ENCODE measurements around the gene ADCY3.

ADCY3 gene

DNA sequence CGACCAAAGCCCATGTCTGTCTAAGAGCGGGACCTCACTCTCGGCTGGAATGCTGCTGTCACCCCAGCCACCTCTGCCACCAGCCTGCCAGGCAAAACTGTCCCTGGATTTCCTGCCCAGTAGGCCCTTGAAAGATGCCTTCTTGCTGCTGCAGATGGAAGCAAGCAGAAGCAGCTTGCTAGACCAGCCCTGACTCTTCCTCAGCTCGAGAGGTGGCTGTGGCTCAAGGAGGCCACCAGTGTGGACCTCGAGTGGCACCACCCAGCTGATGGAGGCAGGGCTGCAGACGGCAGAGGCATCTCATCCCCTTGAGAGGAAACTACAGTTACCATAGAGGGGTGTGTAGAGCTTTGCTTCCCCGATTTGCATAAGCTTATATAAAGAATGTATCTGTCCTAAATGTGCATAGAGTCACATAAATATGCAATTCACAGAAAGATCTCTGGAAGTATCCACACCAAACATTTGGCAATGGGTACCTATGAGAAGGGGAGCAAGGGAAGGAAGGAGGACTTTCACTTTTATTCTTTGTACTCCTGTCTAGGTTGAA is 20.6 kb downstream of the ADCY3 start:
- no peak for DNase-seq

DNA sequence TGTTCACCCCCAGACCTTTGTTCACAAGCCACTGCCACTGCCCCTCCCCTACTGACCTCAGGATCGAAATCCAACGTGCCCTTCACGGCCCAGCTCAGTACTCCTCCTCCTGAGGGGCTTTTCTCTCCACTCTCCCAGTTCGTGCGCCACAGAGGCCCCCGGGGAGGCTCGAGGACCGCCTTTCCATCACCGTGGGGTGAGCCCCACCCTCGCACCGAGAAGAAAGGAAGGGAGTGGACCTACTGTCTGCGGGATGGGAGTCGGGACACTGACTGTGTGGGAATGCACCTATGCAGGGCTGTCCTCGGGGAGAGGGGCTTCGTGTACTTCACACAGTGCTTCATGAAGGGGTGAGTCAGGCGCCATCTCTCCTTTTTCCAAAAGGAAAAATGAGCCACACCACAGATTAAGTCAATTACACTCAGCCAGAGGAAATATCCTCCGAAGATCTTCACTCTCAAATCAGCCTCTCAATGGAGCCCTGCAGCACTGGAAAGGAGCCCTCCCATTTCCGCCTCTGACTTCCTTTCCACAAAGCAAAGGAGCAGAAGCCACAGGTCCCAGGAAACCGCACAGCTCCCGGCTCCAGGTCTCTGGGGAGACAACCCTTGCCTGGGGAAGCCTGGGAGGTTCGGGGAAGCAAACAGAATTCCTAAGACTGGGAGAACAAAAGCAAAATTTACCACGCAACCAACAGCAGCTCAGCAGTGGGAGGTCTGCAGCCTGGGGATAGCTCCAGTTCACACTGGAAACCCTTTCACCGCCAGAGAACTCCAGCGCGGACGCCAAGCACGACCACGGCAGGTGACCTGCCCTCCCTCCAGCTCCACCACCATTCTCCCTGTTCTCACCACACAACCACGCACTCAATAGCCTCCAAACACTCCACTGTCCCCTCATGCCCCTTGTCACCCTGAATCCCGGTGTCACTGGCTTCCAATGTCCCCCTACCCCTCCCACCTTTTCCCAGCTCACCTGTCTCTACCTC is 21.6 kb downstream of the ADCY3 start:
- DNase-seq: no peak

DNA sequence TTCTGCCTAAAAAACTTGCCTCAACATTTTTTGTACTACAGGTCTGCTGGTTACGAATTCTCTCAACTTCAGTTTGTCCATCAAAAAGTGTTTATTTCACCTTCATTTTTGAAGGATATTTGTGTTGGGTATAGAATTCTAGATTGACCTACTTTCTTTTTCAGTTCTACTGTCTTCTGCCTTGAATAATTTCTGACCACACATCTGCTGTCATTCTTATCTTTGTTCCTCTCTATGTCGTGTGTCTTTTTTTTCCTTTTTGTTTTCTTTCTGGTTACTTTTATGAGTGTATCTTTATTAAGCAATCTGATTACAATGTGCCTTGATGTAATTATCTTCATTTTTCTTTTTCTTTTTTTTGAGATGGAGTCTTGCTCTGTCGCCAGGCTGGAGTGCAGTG is 25.3 kb downstream of the ADCY3 start:
- no peak for DNase-seq

DNA sequence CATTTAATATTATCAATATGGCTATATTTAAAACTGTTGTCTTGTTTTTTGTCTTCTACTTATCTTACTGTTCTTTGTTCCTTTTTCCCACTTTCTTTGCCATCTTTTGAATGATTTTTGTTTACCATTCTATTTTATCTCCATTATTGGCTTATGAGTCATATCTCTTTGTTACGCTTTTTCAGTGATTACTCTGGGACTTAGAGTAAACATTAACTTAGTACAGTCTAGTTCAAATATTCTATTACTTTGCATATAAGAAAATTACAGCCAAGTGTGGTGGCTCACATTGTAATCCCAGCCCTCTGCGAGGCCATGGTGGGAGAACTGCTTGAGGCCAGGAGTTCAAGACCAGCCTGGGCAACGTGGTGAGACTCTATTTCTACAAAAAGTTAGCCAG is 26.1 kb downstream of the ADCY3 start:
- no peak for DNase-seq

DNA sequence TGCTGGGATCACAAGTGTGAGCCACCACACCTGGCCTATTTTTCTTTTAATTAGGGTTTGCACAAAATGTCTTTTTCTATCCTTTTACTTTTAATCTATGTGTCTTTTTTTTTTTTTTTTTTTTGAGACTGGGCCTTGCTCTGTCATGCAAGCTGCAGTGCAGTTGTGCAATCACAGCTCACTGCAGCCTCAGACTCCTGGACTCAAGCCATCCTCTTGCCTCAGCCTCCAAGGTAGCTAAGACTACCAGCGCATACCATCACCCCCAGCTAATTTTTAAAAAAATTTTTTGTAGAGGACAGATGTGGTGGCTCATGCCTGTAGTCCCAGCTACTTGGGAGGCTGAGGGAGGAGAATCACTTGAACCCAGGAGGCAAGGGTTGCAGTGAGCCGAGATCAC is 27.1 kb downstream of the ADCY3 start:
- no peak for DNase-seq

DNA sequence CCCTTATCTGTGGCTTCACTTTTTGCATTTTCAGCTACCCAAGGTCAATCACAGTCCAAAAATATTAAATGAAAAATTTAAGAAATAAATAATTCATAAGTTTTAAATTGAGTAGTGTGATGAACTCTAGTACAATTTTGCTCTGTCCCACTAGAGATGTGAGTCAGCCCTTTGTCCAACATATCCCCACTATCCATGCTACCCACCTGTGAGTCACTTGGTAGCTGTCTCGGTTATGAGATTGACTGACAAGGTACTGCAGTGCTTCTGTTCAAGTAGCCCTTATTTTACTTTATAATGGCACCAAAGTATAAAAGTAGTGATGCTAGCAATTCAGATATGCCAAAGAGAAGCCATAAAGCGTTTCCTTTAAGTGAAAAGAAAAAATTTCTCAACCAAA is 28.8 kb downstream of the ADCY3 start:
- no peak for DNase-seq

DNA sequence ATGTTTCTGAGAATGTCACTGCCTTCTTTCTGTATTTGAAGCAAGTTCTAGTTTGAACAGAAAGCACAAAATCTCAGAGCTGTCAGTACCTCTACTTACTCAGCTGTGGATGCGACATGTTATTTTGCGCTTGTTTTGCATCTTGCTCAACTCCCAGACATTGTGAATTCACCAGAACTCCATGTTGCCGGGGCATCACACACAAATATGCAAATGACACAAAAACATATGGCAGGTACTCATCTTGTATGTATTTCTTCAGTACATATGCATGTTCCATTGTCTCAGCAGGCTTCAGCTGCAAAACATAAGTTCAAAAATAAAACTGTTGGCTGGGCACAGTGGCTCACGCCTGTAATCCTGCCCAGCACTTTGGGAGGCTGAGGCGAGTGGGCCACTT is 30.8 kb downstream of the ADCY3 start:
- DNase-seq: no peak

DNA sequence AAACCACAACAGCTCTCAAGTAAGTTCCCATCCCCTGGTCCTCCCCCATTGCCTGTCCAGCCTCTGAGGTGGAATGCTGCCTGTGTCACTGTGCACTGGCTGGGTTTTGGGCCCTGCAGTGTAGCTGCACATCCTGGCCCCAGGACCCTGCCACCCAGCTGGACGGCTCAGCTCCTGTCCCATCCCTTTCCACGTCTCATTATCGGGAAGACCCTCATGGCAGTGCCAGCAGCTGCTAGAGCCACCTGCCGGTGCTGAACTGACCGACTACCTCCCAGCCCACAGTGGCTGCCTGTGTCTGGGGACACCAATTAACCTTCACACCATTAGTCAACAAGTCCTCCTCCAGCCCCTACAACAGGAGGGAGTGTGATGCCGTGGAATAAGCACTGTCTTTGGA is 31.9 kb downstream of the ADCY3 start:
- no peak for DNase-seq

DNA sequence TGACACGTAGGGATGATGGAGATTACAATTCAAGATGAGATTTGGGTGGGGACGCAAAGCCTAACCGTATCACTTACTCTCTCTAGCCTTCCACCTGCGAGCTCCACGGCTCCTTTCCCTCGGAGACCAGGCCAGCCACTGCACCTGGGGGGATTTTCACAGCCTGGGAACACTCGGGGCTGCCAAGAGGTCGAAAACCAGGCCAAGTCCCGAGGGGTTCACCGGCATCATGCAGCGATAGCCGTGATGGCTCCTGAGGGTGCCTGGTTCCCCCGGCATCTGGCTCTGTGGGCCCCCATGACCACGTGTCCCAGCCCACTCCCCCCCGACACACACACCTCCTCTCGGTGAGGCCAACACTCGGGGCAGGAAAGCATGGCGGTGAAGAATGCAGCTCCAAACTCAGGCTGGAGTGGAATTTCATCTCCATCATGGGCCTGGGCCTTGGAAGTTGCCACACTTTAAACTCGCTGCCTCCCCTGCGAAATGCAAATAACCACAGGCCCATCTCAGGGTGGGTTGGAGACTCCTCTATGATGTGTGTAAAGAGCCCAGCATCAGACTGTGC is 32.6 kb downstream of the ADCY3 start:
- no peak for DNase-seq

DNA sequence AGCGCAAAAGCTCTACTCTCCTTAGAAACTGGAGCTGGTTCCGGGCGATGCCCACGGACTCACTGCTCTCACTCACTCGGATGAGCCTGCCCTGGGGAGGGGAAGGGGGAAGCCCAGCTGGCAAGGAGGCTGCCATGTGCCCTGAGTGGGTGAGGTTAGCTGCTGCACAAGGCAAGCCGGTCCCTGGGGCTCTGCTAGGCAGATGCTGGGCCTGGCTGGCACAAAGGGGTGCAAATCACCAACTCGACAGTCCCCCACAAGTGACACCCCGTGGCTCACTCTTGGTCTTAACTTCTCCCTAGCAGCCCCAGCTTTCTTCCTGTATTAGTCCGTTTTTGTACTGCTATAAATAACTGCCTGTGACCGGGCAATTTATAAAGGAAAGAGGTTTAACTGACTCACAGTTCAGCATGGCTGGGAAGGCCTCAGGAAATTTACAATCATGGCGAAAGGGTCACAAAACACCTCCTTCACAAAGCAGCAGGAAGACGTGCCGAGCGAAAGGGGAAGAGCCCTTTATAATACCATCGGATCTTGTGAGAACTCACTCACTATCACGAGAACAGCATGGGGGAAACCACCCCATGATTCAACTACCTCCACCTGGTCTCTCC is 33.2 kb downstream of the ADCY3 start:
- no peak for DNase-seq

DNA sequence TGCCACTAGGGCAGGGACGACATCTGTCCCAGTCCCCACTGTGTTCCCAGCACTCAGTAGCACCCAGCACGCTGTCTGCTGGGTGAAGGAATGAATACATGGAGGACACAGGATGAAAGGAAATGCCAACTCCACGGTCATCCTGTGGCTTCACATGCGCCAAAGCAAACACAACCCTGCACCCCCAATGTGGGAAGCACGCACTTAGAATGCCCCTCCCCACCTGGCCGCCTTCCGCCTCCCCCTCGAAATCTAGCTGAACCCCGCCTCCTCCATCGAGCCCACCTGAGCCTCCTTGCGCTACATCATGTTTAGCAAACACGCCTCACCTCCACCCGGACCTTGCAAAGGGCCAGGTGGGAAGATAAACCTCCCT is 33.9 kb downstream of the ADCY3 start:
- DNase-seq: no peak

DNA sequence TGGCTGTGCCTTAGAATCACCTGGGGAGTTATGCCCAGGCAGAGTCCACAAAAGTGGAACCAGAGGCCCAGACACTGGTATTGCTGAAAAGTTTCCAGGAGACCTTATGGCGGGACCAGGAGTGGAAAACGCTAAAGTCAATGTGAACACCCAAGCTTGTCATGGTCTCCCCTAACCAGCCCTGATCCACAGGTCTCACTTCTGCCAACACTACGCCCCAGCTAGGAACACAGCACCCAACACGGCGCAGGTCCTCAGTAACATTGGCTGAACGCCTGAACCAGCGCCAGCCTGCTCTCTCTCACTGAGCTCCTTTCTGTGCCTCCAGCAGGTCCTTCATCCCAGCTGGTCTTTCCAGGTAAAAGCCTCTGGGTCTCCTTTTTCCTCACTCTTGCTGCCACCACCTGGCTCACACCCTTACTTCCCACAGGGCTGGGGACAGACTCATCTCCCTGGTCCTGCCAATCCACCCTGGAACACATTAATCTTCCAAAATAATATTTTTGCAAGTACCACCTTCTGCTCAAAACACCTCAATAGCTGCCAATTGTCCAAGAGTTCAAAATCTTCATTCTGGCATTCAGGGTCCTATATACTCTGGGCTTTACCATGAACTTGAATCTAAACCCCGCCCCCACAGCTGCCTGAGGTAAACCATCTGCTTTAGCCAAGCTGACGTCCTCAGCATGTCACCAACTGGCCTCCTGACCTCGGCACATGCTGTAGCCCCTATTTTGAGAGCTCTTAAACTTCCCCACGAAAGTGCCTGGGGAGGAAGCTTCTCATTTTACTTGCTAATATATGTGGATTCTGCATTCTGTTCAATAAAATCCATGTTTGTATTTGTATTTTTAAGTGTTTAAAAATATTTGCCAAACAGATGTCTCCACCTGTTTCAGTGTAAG is 34.6 kb downstream of the ADCY3 start:
- no peak for DNase-seq

DNA sequence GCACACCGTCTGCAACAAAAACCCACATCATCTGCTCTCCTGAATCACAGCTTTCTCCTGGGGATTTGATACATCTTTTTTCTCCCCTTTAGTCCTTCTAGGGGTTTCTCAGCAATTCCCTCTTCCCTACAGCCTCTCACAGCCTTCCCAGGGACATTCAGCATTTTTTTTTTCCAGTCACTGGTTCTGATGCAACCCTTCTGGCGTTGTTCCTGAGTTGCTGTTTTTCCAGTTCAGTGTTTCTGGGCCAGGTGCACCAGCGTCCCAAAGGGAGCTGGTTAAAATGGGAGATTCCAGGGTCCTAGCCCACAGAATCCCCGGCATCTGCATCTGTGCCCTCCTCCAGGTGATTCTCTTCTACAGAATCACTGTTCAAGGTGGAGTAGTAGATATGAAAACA is 36.1 kb downstream of the ADCY3 start:
- DNase-seq: no peak

DNA sequence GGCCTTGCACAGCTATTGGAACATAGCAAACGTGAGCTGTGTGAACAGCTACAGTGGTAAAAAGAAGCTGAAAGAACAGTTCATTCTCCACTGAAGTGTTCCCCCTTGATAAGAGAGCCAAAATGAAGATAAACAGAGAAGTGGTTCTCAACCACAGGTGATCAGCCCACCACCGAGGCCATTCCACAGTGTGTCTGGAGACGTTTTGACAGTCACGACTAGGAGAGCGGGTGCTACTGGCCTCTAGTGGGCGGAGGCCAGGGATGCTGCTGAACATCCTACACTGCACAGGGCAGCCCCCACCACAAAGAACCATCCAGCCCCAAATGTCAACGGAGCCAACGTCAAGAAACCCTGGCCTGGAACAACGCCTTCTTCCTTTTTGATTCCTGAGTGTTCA is 38.4 kb downstream of the ADCY3 start:
- no peak for DNase-seq

DNA sequence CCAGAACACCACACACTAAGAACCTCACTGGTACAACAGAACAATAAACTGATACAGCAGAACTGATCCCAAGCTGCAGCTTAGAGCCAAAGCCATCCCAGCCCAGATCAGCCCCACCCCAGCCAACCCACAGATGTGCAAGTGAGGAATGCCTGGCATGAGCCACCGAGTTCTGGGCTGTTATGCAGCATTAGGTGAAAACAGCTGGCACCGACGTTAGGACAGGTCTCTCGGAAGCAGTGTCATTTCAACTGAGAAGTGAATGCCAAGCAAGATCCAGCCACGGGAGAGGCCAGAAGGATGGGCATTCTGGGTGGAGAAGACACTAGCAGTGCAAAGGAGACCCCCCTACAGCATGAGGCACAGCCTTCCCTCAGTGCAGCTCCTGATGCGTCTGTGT is 38.9 kb downstream of the ADCY3 start:
- no peak for DNase-seq

DNA sequence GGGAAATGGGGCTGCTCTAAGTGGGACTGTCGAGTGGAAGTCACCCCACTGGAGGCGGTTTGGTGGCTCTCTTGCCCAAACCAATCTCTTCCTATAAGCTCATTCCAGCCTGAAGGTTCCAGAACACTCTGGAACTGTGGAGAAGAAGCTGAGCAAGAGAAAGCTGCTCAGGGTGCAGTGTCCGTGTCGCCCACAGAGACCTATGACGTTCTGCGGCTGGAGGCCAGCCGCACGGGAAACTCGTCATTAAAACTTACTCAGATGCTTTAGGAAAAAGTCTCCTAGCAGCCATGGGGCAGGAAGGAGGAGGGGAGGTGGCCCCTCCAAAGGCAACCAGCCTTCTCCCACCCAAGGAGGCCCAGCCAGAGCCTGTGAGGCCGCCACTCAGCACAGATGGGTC is 41.7 kb downstream of the ADCY3 start:
- no peak for DNase-seq

DNA sequence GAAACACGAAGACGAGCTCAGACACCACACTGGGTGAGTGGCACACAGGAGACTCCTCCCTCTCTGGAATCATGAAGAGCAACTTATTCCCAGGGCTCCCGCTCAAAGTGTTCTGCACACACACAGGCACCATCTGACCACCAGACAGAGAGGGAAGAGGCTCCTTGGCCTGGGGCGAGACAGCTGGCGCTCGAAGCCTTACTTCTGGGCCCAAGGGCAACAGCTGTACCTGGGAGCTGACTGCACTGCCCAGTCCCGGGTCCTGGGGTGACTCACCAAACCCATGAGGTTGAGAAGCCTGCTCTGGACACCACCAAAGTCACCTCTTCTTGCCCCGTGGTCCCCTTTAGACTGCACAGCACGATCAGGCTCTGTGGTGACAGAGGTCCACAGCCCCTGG is 42.4 kb downstream of the ADCY3 start:
- DNase-seq: no peak

DNA sequence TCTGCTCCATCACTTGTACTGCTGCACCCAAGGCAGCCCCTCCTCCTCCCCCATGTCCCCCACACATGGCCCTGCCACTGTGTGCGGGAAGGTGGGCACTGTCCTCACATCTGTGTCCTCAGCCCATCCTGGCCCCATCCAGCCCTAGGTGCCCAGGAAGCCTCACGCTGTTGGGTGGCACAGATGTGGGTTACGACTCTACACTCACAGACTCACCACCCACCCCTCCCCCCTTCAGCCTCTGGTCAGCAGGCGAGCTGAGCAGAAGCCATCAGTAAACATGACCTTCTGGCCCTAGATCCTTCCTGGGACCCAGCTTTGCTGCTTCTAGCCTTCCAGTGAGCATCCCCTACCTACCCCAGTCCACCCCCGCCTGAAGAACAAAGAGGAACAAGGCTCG is 43.0 kb downstream of the ADCY3 start:
- DNase-seq: no peak

DNA sequence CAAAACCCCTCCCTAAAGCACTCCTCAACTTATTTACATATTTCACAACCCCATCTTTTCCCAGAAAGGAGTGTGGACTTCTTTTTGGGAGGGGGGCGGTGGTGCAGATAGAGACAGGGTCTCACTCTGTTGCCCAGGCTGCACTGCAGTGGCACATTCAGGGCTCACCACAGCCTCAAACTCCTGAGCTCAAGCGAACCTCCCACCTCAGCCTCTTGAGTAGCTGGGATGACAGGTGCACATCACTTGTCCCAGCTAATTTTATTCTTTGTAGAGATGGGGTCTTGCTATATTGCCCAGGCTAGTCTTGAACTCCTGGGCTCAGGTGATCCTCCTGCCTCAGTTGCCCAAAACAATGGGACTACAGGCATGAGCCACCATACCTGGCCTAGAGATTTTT is 44.1 kb downstream of the ADCY3 start:
- no peak for DNase-seq

DNA sequence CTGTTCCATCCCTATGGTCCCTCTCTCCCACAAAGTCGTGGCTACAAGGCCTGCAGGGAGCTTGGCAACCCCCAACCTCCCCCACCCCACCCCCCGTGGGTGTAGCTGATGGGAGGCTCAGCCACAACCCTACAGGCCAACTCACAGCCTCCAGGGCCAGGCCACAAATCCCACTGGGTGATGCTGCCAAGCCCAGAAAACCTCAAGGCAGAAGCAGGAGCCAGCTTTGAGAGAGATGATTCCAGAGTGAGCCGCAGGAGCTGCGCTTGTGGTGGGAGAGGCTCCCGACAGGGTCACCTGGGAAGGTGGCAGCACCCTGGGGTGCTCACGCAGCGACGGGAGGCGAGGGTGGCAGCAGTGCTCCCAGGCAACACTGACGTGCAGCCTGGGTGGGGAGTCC is 44.8 kb downstream of the ADCY3 start:
- DNase-seq: no peak

DNA sequence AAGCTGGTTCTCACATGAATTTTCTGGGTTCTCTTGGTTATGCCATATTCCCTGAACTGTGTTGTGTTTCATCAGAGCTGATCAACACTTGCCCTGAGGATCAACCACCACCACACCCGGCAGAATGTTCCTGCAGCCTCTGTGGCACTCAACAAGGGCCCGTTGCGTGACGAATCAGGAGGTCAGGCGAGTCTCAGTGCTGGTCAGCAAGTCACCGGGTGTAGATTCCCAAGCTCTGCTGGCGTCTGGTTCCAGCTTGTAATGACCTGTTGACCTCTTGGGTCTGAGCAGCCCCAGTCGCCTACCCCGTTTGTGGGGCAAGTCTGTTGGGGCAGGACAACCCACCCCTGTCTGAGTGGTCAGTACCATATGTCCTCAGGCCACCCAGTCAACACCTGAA is 46.0 kb downstream of the ADCY3 start:
- DNase-seq: no peak

DNA sequence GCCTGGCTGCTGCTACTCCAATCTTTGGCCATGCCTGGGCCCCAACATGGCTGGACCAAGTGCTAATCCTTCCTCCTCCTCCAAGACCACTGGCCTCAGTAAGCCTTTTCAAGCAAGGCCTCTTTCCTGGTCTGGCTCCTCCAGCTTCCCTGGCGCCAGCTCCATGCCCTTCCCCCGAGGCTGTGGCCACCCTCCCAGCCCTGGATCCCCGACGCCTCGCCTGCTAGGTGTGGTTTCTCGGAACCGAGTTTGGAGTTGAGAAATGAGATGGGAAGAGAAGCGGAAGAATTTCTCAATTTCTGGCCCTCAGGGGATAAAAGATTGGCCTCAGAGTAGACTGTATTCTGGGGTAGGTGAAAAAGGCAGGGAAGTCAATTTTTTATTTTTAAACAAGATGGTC is 46.4 kb downstream of the ADCY3 start:
- no peak for DNase-seq
